Effector CD8-positive, alpha-beta T cell (primary cell): ENCODE data around the gene PRDM16.
"Not testable (repeated sequence)": the region's sequence is repeated elsewhere in the genome, so short reads cannot be mapped to it uniquely, and the experiment has no call there.

ENCODE experiments used
- DNase-seq: peaks from one replicate; lab custom pipeline; 2025; lab: John Stamatoyannopoulos, UW

Gene PRDM16

DNA sequence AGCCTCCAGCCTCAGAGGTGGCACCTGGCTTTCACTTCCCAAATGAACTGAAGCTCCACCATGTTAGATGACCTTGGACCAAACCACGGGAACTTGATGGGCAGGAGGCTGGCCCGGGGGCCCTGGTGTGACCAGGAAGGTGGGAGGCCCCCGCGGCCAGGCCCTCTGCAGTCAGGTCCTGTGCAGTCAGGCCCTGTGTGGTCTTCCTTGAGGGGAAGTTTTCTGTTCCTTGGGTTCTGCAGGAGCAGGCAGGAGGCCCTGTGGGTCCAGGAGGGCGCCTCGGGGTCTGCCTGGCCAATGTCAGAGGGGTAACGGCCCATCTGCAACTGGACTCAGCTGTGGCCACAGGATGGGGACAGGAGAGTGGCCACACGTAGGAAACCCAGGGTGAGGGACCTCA, 13.0 kb downstream of the PRDM16 start:
- no peak for DNase-seq

DNA sequence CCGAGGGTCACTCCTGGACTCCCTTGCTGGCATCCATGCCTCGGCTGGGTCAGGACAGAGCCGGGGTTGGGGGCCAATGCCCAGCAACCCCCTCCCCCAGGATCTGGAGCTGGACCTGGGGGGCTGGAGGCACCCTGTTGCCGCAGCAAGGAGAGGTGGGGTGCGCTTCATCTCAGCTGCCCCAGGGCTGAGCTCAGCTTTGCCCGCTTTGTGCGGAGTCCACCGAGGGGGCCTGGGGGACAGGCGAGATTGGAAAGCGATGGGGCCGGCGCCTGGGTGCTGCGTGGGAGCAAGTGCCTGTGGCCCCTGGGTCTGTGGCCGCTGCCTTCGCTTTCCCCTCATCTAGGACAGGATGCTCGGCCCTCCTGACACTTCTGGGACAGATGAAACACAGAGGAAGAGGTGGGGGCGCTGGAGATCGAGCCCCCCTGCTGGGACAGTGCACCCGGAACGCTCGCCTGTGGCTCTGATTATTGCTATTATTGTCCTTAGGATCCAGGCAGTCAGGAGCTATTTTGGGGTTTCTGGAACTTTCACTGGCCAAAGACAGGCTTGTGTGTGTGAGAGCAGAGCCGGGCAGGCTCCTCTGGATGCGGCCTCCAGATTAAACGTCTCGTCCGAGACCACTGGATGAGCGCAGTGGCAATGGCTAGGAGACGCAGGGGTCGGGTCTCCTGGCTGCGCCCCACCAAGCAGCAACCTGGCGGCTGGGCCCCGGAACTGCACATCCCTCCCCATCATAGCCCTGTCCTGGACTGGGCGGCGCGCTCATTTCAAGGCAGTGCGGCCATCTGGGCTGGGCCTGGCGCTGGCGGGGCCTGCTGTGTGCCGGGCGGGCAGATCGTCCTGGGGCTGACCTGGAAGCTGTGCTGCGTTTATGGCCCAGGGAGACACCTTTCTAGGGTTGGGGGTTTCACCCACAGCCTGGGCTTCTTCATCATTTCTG, 13.8 kb downstream of the PRDM16 start:
- no peak for DNase-seq

DNA sequence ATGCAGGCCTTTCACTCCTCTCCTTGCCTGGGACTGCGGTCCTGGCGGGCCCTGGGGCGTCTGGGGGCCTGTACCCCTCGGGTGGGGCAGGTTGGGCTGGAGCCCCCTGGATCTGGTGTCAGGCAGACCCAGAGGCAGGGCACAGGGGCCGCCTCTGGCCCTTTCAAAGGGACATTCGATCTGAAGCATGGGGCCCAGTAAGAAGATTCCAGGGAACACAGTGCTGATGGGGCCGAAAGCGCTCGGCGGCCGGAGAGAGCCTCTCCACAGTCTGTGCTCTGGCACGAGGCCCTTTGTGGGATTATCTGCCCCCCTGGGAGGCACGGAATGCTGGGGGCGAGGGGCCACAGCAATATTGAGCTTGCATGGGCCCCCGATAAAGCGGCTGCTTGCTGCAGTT, 15.2 kb downstream of the PRDM16 start:
- no peak for DNase-seq

DNA sequence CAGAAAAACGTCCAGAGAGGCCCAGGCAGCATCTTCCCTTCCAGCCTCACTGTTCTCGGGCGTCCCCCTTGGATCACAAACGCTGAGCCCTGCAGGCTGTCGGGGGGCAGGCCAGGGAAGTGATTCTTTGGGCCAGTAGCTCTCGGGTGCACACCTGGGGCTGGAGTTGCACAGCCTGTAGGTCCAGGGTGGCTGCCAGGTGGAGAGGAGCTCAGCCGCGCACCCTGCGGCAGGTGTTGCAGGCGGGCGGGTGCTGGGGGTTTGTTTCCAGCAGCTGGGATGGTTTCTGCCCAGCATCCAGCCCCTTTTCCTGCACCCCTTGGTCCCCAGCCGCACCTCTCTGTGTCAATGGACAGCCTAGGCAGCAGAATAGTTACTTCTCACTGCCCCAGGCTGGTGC, 15.7 kb downstream of the PRDM16 start:
- DNase-seq = no peak

DNA sequence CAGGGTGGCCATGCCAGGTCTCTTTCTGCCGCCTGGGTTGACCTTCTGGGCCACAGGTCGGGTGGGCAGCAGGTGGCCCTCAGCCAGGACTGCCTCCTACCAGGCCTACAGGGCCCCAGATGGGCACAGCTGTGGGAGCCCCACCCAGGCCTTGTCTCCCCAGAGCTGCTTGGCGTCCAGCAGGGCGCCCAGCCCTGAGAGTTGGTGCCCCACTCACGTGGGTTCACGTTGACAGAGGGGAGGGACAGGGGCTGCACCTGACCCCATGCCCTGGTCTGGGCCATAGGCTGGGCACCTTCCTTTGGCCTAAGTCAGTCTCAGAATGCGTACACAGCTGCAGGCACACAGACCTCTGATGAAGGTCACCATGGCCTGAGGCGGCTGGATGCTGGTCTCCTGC, 16.7 kb downstream of the PRDM16 start:
- no peak for DNase-seq

DNA sequence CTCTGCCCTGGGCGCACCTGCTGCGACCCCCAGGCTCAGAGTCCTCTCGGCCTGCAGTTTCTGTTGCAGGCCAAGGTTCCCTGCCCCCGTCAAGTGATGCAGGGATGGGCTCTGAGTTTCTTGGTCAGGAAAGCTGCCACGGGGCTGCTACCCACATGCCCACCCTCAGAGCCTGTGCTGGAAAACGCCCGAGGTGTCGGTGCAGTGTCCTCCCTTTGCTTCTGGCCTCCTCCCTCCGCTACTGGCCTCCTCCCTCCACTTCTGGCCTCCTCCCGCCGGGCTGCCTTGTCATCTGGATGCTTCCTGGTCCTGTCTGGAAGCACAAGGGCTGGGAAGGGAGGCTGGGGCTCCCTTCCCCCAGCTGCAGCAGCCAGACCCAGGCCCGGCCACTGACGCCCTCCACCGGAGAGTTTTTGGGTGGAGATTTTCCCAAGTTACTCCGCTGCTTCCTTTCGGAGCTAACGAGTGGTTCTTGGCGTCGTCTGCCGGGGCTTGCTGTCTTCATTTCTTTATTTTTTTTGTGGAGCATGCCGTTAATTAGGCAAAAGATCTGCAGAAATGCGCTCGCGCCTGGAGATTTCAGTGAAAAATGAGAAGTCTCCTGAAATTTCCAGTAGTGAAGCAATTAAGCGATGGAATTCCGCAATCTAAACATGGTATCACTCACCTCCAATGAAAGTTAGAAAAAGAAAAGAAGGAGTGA, 17.4 kb downstream of the PRDM16 start:
- DNase-seq = no peak

DNA sequence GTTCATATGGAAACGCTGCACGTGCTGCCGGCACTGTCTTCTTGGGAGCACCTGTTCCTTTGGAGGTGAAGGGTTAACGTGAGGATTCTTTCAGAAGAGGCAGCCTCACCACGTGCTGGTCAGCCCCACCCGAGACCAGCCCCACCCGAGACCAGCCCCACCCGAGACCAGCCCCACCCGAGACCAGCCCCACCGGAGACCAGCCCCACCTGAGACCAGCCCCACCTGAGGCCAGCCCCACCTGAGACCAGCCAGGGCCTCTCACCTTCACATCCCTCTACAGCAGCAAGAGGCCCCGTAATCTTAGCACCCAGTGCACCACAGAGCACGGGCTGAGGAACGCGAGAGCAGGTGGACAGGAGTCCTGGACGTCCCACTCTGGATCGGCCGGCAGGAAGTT, 18.0 kb downstream of the PRDM16 start:
- no peak for DNase-seq

DNA sequence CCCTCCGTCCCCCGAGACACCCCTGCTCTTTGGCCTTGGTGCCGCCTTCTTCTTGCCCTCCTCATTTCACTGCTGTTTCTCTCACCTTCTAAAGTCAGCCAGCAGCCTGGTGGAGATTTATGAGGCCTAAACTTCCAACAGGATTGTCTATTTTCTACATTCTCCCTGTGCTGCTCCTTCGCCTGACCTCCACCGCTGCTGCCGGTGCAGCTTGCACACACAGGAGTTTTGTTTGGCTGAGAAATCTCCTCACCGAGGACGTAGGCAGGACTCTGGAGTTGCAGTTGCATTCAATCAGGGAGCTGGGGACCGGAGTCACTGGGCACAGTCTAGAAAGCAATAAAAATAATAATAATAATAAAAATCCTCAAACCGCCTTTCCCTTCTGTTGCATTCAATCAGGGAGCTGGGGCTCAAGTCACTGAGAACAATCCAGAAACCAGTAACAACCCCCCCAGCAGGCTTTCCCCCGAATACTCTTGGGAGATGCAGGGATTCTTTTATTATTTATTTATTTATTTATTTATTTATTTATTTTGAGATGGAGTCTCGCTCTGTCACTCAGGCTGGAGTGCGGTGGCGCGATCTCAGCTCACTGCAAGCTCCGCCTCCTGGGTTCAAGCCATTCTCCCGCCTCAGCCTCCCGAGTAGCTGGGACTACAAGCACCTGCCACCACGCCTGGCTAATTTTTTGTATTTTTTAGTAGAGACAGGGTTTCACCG, 19.1 kb downstream of the PRDM16 start:
- not testable (repeated sequence) for DNase-seq

DNA sequence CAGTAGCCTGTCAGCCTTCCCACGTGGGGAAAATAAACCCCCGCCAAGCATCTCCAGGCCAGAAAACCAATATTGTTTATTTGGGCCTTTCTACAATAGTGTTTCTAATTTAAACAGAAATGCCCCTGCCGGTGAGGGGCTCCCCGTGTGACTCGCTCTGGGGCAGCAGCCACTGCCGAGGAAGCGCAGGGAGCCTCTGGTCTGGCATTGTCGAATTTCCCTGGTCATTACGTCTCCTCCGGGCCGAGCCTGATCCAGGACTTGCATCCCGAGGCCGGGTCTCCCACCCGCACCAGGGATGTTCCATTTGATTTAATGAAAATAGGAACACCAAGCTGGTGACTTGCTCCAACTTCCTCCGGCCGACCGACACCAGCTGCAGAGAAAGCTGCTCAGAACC, 20.5 kb downstream of the PRDM16 start:
- DNase-seq = no peak

DNA sequence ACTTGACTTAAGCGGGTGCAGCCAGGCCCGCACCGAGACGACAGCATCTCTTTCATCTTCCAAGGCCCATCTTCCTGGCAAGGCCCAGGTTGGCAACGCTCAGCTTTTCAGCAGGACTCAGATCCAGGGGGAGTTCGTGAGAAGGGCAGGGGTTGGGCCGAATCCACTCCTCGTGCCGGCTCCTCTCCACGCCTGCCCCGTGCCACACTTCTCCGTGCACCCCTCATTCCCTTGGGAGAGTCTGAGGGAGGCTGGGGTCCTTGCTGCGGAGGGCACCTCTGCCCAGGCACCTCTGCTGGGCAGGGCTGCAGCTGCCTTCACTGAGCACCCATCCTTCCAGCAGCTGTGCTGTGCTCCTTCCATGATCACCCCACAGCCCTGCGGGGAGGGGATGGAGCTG, 22.3 kb downstream of the PRDM16 start:
- DNase-seq = no peak

DNA sequence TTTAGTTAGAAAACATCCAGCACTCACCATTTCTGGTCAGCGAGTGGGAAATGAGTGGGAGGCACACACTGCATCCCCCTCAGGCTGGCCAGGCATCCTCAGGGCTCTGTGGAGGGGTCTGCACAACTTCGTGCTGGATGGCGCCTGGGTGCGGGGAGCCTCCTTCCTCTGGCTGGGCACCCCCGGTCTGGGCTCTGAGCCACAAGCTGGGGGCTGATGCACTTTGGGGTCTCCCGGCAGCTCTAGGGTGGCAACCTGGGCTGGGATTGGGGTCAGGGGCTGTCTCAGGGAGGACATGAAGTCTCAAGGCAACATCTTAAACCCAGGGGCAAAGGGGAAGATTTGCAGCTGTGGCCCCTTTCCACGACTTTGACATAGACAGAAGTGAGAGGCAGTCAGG, 23.5 kb downstream of the PRDM16 start:
- DNase-seq = no peak

DNA sequence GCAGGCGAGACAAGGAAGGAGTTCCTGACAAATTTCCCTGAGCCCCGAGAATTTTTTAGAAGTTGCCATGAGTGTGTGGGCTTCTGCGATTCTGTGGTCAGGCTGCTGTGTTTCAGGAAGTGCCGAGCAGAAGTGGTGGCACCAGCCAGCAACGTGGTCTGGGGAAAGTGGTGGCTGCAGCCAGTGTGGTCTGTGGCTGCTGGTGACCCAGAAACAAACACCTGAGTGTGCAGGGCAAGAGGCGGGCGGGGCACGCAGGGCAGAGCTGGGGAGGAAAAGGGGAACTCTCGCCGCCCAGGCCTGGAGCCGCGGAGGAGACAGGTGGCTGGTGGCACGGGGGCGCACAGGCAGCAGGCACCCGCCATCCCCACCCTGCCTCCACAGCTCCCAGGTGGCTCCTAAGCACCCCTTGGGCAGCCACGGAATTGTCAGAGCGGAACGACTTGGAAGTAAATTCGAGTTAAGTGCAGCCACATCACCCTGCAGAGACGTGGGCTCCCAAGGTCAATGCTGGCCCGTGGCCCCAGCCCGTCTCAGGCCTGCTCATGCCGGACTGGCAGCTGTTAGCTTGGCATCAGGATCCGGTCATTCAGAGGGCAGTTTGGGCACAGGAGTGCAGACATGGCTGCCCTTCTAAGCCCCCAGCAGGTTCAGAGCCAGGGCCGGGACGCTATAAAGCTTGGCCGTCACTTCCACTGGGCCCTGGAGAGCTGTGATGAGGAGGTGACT, 25.1 kb downstream of the PRDM16 start:
- DNase-seq = no peak

DNA sequence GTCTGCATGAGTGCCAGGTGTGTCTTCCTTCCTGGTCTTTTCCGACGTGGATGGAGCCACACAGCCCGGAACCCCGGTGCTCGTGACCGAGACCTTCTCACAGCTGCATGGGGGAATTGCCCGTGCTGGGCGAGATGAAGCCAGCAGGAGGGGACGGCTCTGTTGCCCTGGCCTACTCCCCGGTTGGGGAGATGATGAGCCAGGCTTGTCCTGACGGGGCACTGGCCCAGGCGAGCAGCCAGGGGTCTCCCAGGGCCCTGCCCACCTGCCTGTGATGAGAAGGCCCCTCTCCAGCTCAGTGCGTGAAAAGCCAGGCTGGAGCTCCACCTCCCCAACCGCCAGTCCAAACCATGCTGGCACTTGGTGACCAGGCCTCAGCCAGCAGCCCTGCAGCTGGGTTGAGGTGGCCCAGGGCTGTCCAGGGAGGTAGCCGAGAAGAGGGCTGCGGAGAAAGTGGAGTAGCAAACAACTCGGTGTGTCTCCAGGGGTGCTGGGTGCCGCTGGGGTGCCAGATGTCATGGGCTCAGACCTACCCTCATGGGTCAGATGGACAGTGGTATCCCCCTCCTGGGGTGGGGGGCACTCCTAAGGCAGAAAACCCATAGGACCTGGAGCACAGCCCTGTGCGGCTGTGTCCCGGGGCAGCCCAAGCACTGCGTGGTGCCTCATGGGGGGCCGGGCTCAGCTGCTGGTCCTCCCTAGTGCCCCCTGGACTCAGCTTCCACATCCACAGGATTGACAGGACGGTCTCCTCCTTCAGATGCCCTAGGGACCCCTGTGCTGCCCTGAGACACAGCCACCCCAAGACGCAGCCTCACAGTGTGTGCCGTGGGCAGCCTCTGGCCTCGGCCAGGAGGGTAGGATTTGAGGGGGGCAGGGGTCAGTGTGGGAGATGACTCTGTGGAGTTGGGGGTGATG, 26.1 kb downstream of the PRDM16 start:
- no peak for DNase-seq

DNA sequence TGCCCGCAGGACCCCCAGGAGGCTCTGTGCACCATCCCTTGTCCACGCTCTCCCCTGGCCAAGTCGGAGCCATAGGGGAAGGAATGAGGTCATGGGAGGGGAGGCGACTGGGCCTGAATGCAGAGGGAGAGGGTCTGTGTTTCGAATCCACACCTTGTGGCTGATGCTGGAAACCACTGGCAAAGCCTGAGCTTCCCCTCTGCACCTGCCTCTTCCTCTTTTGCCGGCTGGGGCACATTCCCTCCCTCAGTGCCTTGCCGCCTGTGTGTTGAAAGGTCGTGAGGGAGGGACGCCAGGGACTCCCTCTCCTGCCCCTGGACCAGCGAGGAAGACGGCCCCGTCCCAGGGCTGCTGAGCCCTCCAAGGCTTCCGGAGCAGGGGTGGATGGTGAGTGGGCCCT, 27.3 kb downstream of the PRDM16 start:
- DNase-seq = no peak

DNA sequence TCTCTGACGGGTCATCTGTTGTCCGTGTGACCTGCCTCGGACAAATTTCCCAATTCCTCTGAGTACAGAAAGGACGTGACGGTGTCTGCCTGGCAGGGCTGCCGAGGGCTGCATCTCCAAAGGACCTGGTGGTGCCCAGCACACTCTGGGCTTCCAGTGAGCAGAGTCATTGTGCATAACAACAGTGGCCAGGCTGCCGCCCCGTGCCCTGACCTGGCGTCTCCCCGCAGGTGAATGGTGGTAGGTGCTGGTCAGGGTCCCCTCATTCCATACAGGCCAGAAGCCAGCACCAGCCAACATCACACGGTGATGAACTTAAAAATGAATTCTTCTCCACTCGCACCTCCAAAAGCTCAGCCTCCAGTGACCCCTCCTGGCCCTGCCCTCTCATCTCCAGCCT, 28.2 kb downstream of the PRDM16 start:
- no peak for DNase-seq

DNA sequence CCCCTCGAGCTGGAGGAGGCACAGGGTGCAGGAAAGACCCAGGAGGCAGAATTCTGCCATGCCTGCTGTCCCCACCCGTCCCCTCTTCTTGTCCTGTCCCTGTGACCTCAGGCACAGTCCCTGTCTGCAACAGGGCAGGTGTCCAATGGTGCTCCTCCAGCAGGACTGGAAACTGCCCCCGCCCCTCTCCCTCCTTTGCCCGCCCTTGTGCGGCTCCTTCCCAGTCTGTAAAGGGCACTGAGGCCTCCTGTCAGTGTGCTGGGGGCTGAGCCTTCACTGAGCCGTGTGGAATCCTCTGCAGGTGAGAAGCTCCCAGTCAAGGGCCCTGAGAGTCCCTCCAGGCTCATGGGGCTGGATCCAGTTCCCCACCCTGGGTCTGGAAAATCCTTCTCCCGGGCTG, 28.9 kb downstream of the PRDM16 start:
- no peak for DNase-seq

DNA sequence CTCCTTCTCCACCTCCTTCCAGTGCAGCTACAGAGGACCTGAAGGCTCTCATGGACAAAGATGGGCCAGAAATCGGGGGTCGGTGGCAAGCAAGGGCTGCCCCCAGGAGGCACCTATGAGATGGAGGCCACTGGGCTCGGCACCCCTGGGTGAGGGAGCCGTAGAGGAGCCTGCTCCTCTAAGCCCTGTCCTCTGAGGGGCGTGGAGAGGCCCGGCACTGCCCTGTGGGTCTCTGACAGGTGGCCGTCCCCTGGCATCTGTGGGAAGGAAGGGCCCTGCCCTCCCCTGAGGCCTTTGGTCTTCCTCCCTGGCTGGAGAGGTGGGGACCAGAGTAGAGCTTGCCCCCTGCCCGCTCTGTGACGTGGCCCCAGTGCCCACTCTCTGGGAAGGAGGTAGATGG, 30.9 kb downstream of the PRDM16 start:
- no peak for DNase-seq

DNA sequence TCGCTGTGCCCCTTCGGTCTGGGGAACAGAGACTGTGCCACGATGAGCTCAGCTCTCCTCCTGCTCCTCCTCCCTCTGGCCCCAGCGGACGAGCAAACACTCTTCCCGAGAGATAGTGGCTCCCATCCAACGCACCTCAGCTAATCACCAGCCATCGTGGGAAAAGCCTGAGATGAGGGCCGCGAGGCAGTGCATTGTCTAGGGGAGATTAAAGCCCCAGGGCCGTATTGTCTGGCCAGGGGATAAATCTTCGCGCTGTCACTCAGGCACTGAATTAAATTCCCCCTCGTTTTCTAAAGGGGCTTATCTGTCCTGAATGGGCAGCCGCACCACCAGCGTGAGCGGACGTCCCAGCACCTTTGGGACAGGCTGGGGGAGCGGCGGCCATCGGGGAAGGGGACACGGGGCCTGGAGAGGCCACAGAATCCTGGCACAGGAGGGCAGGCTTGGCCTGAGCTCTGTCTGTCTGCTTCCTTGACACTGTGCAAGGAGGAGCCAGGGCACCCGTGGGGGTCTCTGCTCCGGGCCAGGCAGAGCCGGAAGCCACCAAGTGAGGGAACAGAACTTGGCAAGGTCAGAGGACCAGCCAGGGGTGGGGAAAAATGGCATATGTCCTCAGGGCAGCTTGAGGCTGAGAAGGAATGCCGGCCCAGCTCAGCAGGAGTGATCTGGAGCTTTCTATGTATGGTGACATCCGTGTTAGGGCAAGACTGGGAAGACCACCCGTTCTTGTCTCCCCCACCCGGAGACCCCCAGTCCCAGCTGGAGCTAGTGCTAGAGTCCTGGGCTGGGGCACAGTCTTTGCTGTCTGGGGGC, 32.3 kb downstream of the PRDM16 start:
- no peak for DNase-seq

DNA sequence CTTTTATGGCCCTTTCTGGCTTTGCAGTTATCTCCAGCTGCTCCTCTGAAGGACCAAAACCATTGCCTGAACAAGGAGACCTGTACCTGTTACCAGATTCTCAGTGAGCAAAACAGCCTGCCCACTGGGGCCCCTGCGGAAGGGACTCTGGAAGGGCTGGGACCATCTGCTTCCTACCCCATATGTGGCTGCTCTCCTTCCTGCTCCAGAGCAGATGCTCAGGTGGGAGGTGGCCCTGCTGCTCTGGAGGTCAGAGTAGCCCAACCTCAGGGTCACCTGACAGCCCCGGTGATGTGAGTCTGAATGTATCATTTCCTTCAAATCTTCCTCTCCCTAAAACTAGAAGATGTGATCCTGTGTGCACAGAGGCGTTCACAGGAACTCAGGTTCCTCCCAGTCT, 33.6 kb downstream of the PRDM16 start:
- DNase-seq = no peak
